SK-N-MC (cell line): Measurements from ENCODE around the gene TTLL13.

Experiments
- EZH2 ChIP-seq: fragments of 200-600 bp; sonication (generic); IDR thresholded peaks from one replicate; pipeline ENCODE4 v1.6.1; 2017; ENCODE audit warnings: antibody characterized with exemption
- FOXP2 ChIP-seq: optimal IDR thresholded peaks from 2 replicates; pipeline ENCODE3; 2011; ENCODE audit warnings: mild to moderate bottlenecking, moderate library complexity; ENCODE audit not compliant: insufficient read depth; ENCODE audit errors: extremely low read length, control extremely low read depth
- POLR2AphosphoS5 ChIP-seq: IDR thresholded peaks from 2 replicates; pipeline ENCODE4 v1.6.1; 2012; ENCODE audit warnings: mild to moderate bottlenecking, low read depth, low read length, borderline replicate concordance

GRCh38 chr15:90239371-90239770, 10.0 kb upstream of the TTLL13 start:
- no peak for TF ChIP-seq POLR2AphosphoS5
- TF ChIP-seq EZH2 = no peak
- no peak for TF ChIP-seq FOXP2
